ENCODE results near the gene PDIA4.

DNA sequence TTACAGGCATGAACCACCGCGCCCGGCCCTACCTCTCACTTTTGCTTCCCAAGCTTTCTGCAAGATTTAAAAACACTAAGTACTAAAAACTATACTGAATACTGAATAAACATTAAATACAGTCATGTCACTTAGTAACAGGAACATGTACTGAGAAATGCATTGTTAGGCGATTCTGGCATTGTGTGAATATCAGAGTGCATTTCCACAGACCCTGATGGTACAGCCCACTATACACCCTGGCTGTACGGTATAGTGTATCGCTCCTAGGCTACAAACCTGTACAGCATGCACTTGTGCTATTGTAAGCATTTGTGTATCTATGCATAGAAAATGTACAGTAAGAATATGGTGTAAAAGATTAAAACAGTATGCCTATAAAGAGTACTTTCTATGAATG lies 29.1 kb downstream of the PDIA4 start:
- TF ChIP-seq, protein P1, sequence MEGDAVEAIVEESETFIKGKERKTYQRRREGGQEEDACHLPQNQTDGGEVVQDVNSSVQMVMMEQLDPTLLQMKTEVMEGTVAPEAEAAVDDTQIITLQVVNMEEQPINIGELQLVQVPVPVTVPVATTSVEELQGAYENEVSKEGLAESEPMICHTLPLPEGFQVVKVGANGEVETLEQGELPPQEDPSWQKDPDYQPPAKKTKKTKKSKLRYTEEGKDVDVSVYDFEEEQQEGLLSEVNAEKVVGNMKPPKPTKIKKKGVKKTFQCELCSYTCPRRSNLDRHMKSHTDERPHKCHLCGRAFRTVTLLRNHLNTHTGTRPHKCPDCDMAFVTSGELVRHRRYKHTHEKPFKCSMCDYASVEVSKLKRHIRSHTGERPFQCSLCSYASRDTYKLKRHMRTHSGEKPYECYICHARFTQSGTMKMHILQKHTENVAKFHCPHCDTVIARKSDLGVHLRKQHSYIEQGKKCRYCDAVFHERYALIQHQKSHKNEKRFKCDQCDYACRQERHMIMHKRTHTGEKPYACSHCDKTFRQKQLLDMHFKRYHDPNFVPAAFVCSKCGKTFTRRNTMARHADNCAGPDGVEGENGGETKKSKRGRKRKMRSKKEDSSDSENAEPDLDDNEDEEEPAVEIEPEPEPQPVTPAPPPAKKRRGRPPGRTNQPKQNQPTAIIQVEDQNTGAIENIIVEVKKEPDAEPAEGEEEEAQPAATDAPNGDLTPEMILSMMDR (IDR thresholded peaks at IDR 0.05), result no peak
- no peak for TF ChIP-seq TCF7L2 (IDR thresholded peaks at IDR 0.05; ENCODE audit: low read depth, low read length)
- TF ChIP-seq REST (IDR thresholded peaks at IDR 0.05; ENCODE audit: insufficient read depth in 1 of 2, low read depth in 2 of 2, low read length in 1 of 2), result no peak
- TF ChIP-seq POLR2AphosphoS5 (IDR thresholded peaks at IDR 0.05; ENCODE audit: low read depth, low read length), result no peak
- TF ChIP-seq SIN3A (IDR thresholded peaks at IDR 0.05; ENCODE audit: borderline replicate concordance, insufficient read depth, low read depth, low read length), result no peak
